ENCODE data around the gene PDCL3.

Gene PDCL3

GRCh38 chr2:100577777-100578176 is 15.0 kb downstream of the PDCL3 start:
- no peak overlapping the region for H3K4me3 ChIP-seq (ENCODE audit: low read depth, low read length)
- no peak for TF ChIP-seq CTCF (IDR thresholded peaks at IDR 0.05; ENCODE audit: low read depth, low read length, missing control alignments)
- DNase-seq (ENCODE audit: low read depth): no peak

- TF ChIP-seq CTCF (IDR thresholded peaks at IDR 0.05; ENCODE audit: low read depth, low read length, missing control alignments): no peak
- H3K4me3 ChIP-seq (ENCODE audit: low read depth, low read length): no peak overlapping the region
- DNase-seq (ENCODE audit: low read depth): no peak
Observed at GRCh38 chr2:100580367-100581276, 17.8 kb downstream of the PDCL3 start.

GRCh38 chr2:100581277-100581612 is 18.5 kb downstream of the PDCL3 start:
- TF ChIP-seq CTCF (IDR thresholded peaks at IDR 0.05; ENCODE audit: low read depth, low read length, missing control alignments): no peak
- DNase-seq (ENCODE audit: low read depth): no peak
- no peak overlapping the region for H3K4me3 ChIP-seq (ENCODE audit: low read depth, low read length)

- no peak for DNase-seq (ENCODE audit: low read depth)
- TF ChIP-seq CTCF (IDR thresholded peaks at IDR 0.05; ENCODE audit: low read depth, low read length, missing control alignments): no peak
- H3K4me3 ChIP-seq (ENCODE audit: low read depth, low read length): no peak overlapping the region
Observed at GRCh38 chr2:100584816-100585215, 22.0 kb downstream of the PDCL3 start.

- no peak for DNase-seq (ENCODE audit: low read depth)
Observed at GRCh38 chr2:100588071-100588786, 25.4 kb downstream of the PDCL3 start.

GRCh38 chr2:100589527-100589926 is 26.7 kb downstream of the PDCL3 start:
- no peak for DNase-seq (ENCODE audit: low read depth)
- no peak for TF ChIP-seq CTCF (IDR thresholded peaks at IDR 0.05; ENCODE audit: low read depth, low read length, missing control alignments)
- H3K4me3 ChIP-seq (ENCODE audit: low read depth, low read length): no peak overlapping the region

More at GRCh38 chr2:100588071-100588786, 25.4 kb downstream of the PDCL3 start:
- no peak overlapping the region for H3K4me3 ChIP-seq (ENCODE audit: low read depth, low read length)
- TF ChIP-seq CTCF (IDR thresholded peaks at IDR 0.05; ENCODE audit: low read depth, low read length, missing control alignments): no peak
